RWPE2 (cell line): Measurements from ENCODE around the gene NECAB2.
A peak's percentile ranks its signal among the peaks of the same experiment; 100 is the strongest.

Source experiments
- ATAC-seq: fragments of 200-7000 bp; cut with Tn5 transposase; 3 replicates; pipeline ENCODE4 v1.9.1; 2021; ENCODE audit warnings: low read depth
- DNase-seq: peaks from one replicate; pipeline ENCODE4 v3.0.0-alpha.2; 2020; ENCODE audit warnings: low spot score
- H3K27ac ChIP-seq: fragments of 450-650 bp; 2 replicates; pipeline ENCODE4 v1.5.1; 2017; ENCODE audit warnings: mild to moderate bottlenecking; ENCODE audit not compliant: poor library complexity, severe bottlenecking
- H3K27me3 ChIP-seq: fragments of 250-450 bp; sonication (Bioruptor Pico); 2 replicates; pipeline ENCODE4 v1.5.1; 2021; ENCODE audit warnings: mild to moderate bottlenecking, moderate library complexity; ENCODE audit not compliant: insufficient read depth, poor library complexity, severe bottlenecking
- H3K36me3 ChIP-seq: fragments of 250-450 bp; sonication (Bioruptor Pico); 2 replicates; pipeline ENCODE4 v1.5.1; 2020; ENCODE audit warnings: low read depth, mild to moderate bottlenecking, moderate library complexity
- H3K4me1 ChIP-seq: fragments of 250-450 bp; sonication (Bioruptor Pico); 2 replicates; pipeline ENCODE4 v1.5.1; 2021; ENCODE audit warnings: mild to moderate bottlenecking, moderate library complexity; ENCODE audit not compliant: insufficient read depth, poor library complexity, severe bottlenecking
- H3K4me3 ChIP-seq: fragments of 250-450 bp; sonication (Bioruptor Pico); 2 replicates; pipeline ENCODE4 v1.5.1; 2021; ENCODE audit warnings: mild to moderate bottlenecking, moderate library complexity; ENCODE audit not compliant: severe bottlenecking
- H3K9me3 ChIP-seq: fragments of 250-450 bp; sonication (Bioruptor Pico); 2 replicates; pipeline ENCODE4 v1.5.1; 2021; ENCODE audit warnings: mild to moderate bottlenecking, moderate library complexity; ENCODE audit not compliant: severe bottlenecking
- CTCF ChIP-seq: fragments of 450-650 bp; IDR thresholded peaks from one replicate; pipeline ENCODE4 v1.5.1; 2017; ENCODE audit warnings: mild to moderate bottlenecking, moderate library complexity; ENCODE audit not compliant: poor library complexity, severe bottlenecking

NECAB2 gene

GRCh38 chr16:84001726-84002125 is 33.7 kb downstream of the NECAB2 start:
- DNase-seq (no peak), ATAC-seq (no peak)
- H3K27ac ChIP-seq = no peak overlapping the region
- no peak for TF ChIP-seq CTCF
- H3K9me3 ChIP-seq = no peaks in the 10 kb centered on the region
- H3K36me3 ChIP-seq = no peaks in the 10 kb centered on the region
- no peak overlapping the region for H3K4me3 ChIP-seq
- no peaks in the 10 kb centered on the region for H3K4me1 ChIP-seq
- H3K27me3 ChIP-seq = no peaks in the 10 kb centered on the region

GRCh38 chr16:84003038-84003437 is 35.0 kb downstream of the NECAB2 start:
- no peaks in the 10 kb centered on the region for H3K4me1 ChIP-seq
- no peak for TF ChIP-seq CTCF
- H3K4me3 ChIP-seq = no peak overlapping the region
- ATAC-seq (no peak), DNase-seq (no peak)
- H3K27ac ChIP-seq = no peak overlapping the region
- no peaks in the 10 kb centered on the region for H3K36me3 ChIP-seq
- no peaks in the 10 kb centered on the region for H3K27me3 ChIP-seq
- H3K9me3 ChIP-seq = no peaks in the 10 kb centered on the region

- H3K36me3 ChIP-seq = no peaks in the 10 kb centered on the region
- no peaks in the 10 kb centered on the region for H3K27me3 ChIP-seq
- no peaks in the 10 kb centered on the region for H3K9me3 ChIP-seq
- TF ChIP-seq CTCF = no peak
- H3K4me1 ChIP-seq = no peaks in the 10 kb centered on the region
- no peak for DNase-seq
- no peak overlapping the region for H3K4me3 ChIP-seq
- ATAC-seq = no peak
- no peak overlapping the region for H3K27ac ChIP-seq
These were observed 36.4 kb downstream of the NECAB2 start for GRCh38 chr16:84004442-84004841.

- H3K27ac ChIP-seq = no peak overlapping the region
- ATAC-seq (0 out of 3 replicates have a peak, but pooled peaks have one; percentile 26), DNase-seq (no peak)
- no peaks in the 10 kb centered on the region for H3K27me3 ChIP-seq
- H3K4me1 ChIP-seq = no peaks in the 10 kb centered on the region
- H3K9me3 ChIP-seq = no peaks in the 10 kb centered on the region
- H3K36me3 ChIP-seq = no peaks in the 10 kb centered on the region
- no peak overlapping the region for H3K4me3 ChIP-seq
- no peak for TF ChIP-seq CTCF
These were observed 37.3 kb downstream of the NECAB2 start for GRCh38 chr16:84005391-84005790.

- TF ChIP-seq CTCF = no peak
- Histone ChIP-seq H3K36me3 (no peaks in the 10 kb centered on the region), H3K9me3 (no peaks in the 10 kb centered on the region), H3K27me3 (no peaks in the 10 kb centered on the region), H3K4me1 (no peaks in the 10 kb centered on the region), H3K4me3 (no peak overlapping the region), H3K27ac (no peak overlapping the region)
- DNase-seq (no peak), ATAC-seq (no peak)
These were observed 39.5 kb downstream of the NECAB2 start for GRCh38 chr16:84007520-84007919.
